Hepatocyte (in vitro differentiated cells): ENCODE data around the gene CCDC88C. TPM values are rescaled to one million over a fixed set of nuclear protein-coding genes. Genes with fewer than 3 reads are reported as not detected.

ENCODE experiments used
- DNase-seq: peaks from one replicate; pipeline ENCODE4 v3.0.0-alpha.2; 2016; ENCODE audit warnings: low spot score
- H2AFZ ChIP-seq: fragments of 200-600 bp; sonication (generic); 2 replicates; pipeline ENCODE4 v1.6.0; 2016; ENCODE audit warnings: antibody characterized with exemption, mild to moderate bottlenecking
- H3K27ac ChIP-seq: fragments of 200-600 bp; sonication (generic); 2 replicates; pipeline ENCODE4 v1.5.1; 2016; ENCODE audit warnings: mild to moderate bottlenecking
- H3K27me3 ChIP-seq: fragments of 200-600 bp; sonication (generic); 2 replicates; pipeline ENCODE4 v1.6.1; 2016
- H3K36me3 ChIP-seq: fragments of 200-600 bp; sonication (generic); replicated peaks from 2 replicates; pipeline ENCODE4 v1.5.1; 2016; ENCODE audit warnings: low read depth; ENCODE audit not compliant: insufficient read depth
- H3K4me1 ChIP-seq: fragments of 200-600 bp; sonication (generic); 2 replicates; pipeline ENCODE4 v1.5.1; 2016; ENCODE audit warnings: mild to moderate bottlenecking, moderate library complexity; ENCODE audit not compliant: insufficient read depth
- H3K4me2 ChIP-seq: fragments of 200-600 bp; sonication (generic); 2 replicates; pipeline ENCODE4 v1.6.0; 2016
- H3K4me3 ChIP-seq: fragments of 200-600 bp; sonication (generic); 2 replicates; pipeline ENCODE4 v1.5.1; 2016; ENCODE audit warnings: mild to moderate bottlenecking
- H3K79me2 ChIP-seq: fragments of 200-600 bp; sonication (generic); 2 replicates; pipeline ENCODE4 v1.6.0; 2017; ENCODE audit warnings: mild to moderate bottlenecking
- H3K9me2 ChIP-seq: fragments of 200-600 bp; sonication (generic); replicated peaks from 2 replicates; pipeline ENCODE4 v1.6.0; 2017; ENCODE audit warnings: mild to moderate bottlenecking; ENCODE audit not compliant: insufficient read depth
- H3K9me3 ChIP-seq: fragments of 200-600 bp; sonication (generic); 2 replicates; pipeline ENCODE4 v1.5.1; 2016; ENCODE audit warnings: low read depth, mild to moderate bottlenecking
- H4K20me1 ChIP-seq: fragments of 200-600 bp; sonication (generic); 2 replicates; pipeline ENCODE4 v1.6.0; 2016; ENCODE audit warnings: mild to moderate bottlenecking; ENCODE audit not compliant: insufficient read depth, poor library complexity, severe bottlenecking
- CTCF ChIP-seq: fragments of 200-600 bp; sonication (generic); IDR thresholded peaks from 2 replicates; pipeline ENCODE4 v1.5.1; 2016; ENCODE audit warnings: antibody characterized with exemption, mild to moderate bottlenecking; ENCODE audit not compliant: poor library complexity
- EZH2 ChIP-seq: fragments of 200-600 bp; sonication (generic); IDR thresholded peaks from 2 replicates; pipeline ENCODE4 v1.6.1; 2016; ENCODE audit warnings: antibody characterized with exemption, mild to moderate bottlenecking, borderline replicate concordance
- EZH2phosphoT487 ChIP-seq: fragments of 200-600 bp; sonication (generic); IDR thresholded peaks from one replicate; pipeline ENCODE4 v1.6.1; 2018; ENCODE audit warnings: antibody characterized with exemption, mild to moderate bottlenecking, low read depth, moderate library complexity; ENCODE audit not compliant: unreplicated experiment, severe bottlenecking
- WGBS: methylation state at CpG from one replicate; pipeline ENCODE4 v1.1.6; 2016; ENCODE audit warnings: low lambda C conversion rate; ENCODE audit errors: missing lambda C conversion rate; 5-methylcytosine and 5-hydroxymethylcytosine counted together
- polyA plus RNA-seq: library from polyadenylated mRNA; unstranded; fragments of >200 nt; fragmentation: Nextera tagmentation; extraction: Ambion mirVana; gene quantifications from 2 replicates; pipeline ENCODE4 v1.2.1, GENCODE V29; 2016
- total RNA-seq: library from RNA; depleted of rRNA; stranded (reverse); fragments of >200 nt; gene quantifications from 2 replicates; pipeline ENCODE4 v1.2.3, GENCODE V29; 2014

CCDC88C gene
- total and polyA plus RNA-seq, 2 experiments from 2014 or later: 5.9 to 11.3 TPM

- TF ChIP-seq EZH2: no peak
- TF ChIP-seq EZH2phosphoT487: no peak
- TF ChIP-seq CTCF: no peak
- no peak overlapping the region for H3K4me2 ChIP-seq
Observed at GRCh38 chr14:91291786-91292405, 125.7 kb downstream of the CCDC88C start.

GRCh38 chr14:91290986-91291385 is 126.6 kb downstream of the CCDC88C start:
- Histone ChIP-seq H3K4me2 (no peak overlapping the region), H2AFZ (no peak overlapping the region), H3K27me3 (no peaks in the 10 kb centered on the region), H3K36me3 (no peaks in the 10 kb centered on the region), H3K9me2 (no peaks in the 10 kb centered on the region), H4K20me1 (no peaks in the 10 kb centered on the region), H3K9me3 (no peaks in the 10 kb centered on the region), H3K4me1 (no peaks in the 10 kb centered on the region), H3K79me2 (no peaks in the 10 kb centered on the region), H3K27ac (no peak overlapping the region), H3K4me3 (no peak overlapping the region)
- no peak for TF ChIP-seq EZH2phosphoT487
- TF ChIP-seq CTCF: no peak
- TF ChIP-seq EZH2: no peak
- no peak for DNase-seq
- WGBS: 95% methylated on average over 10 of the region's 10 CpGs

More at GRCh38 chr14:91291786-91292405, 125.7 kb downstream of the CCDC88C start:
- 92% methylated on average over 21 of the region's 21 CpGs for WGBS
- Histone ChIP-seq H3K27ac (no peak overlapping the region), H3K27me3 (no peaks in the 10 kb centered on the region), H3K4me3 (no peak overlapping the region), H3K79me2 (no peaks in the 10 kb centered on the region), H4K20me1 (no peaks in the 10 kb centered on the region), H3K9me2 (no peaks in the 10 kb centered on the region), H3K9me3 (no peaks in the 10 kb centered on the region), H2AFZ (no peak overlapping the region), H3K36me3 (no peaks in the 10 kb centered on the region), H3K4me1 (no peaks in the 10 kb centered on the region)
- no peak for DNase-seq

GRCh38 chr14:91289464-91289863 is 128.2 kb downstream of the CCDC88C start:
- TF ChIP-seq EZH2 (no peak), CTCF (no peak), EZH2phosphoT487 (no peak)
- Histone ChIP-seq H4K20me1 (no peaks in the 10 kb centered on the region), H3K9me2 (no peaks in the 10 kb centered on the region), H3K9me3 (no peaks in the 10 kb centered on the region), H3K4me3 (no peak overlapping the region), H2AFZ (no peak overlapping the region), H3K27me3 (no peaks in the 10 kb centered on the region), H3K36me3 (no peaks in the 10 kb centered on the region), H3K4me1 (peaks cover 8% of the 10 kb centered on the region), H3K27ac (no peak overlapping the region), H3K79me2 (no peaks in the 10 kb centered on the region), H3K4me2 (no peak overlapping the region)
- WGBS: 98% methylated on average over 4 of the region's 4 CpGs
- no peak for DNase-seq

- peaks cover 14% of the 10 kb centered on the region for H3K4me1 ChIP-seq
Observed at GRCh38 chr14:91288876-91289275, 128.7 kb downstream of the CCDC88C start.

More at GRCh38 chr14:91288876-91289275, 128.7 kb downstream of the CCDC88C start:
- Histone ChIP-seq H3K79me2 (no peaks in the 10 kb centered on the region), H3K36me3 (no peaks in the 10 kb centered on the region), H3K9me3 (no peaks in the 10 kb centered on the region), H3K27me3 (no peaks in the 10 kb centered on the region), H3K4me2 (no peak overlapping the region), H3K4me3 (no peak overlapping the region), H2AFZ (no peak overlapping the region), H3K27ac (no peak overlapping the region), H3K9me2 (no peaks in the 10 kb centered on the region), H4K20me1 (no peaks in the 10 kb centered on the region)
- 97% methylated on average over 28 of the region's 28 CpGs for WGBS
- DNase-seq: no peak
- TF ChIP-seq CTCF (no peak), EZH2phosphoT487 (no peak), EZH2 (no peak)
